H9 (cell line): Measurements from ENCODE around the gene DUSP23. TPM values are rescaled to one million over a fixed set of nuclear protein-coding genes. Genes with fewer than 3 reads are reported as not detected.
A peak's percentile ranks its signal among the peaks of the same experiment; 100 is the strongest.

Source experiments
- DNase-seq: peaks from one replicate; pipeline ENCODE4 v3.0.0-alpha.2; 2017
- H2AFZ ChIP-seq: one replicate; pipeline ENCODE4 v1.6.1; 2013; ENCODE audit warnings: mild to moderate bottlenecking, low read length, control low read depth, moderate library complexity
- H2AK5ac ChIP-seq: 2 replicates; pipeline ENCODE4 v1.6.1; 2013; ENCODE audit warnings: low read length, control low read depth, mixed read lengths; ENCODE audit not compliant: insufficient read length
- H2BK120ac ChIP-seq: one replicate; pipeline ENCODE4 v1.6.1; 2013; ENCODE audit warnings: low read depth, mild to moderate bottlenecking, low read length, control low read depth, inconsistent platforms; ENCODE audit not compliant: poor library complexity, severe bottlenecking
- H2BK12ac ChIP-seq: 2 replicates; pipeline ENCODE4 v1.6.1; 2013; ENCODE audit warnings: low read length, control low read depth, mixed read lengths, low read depth; ENCODE audit not compliant: insufficient read length
- H2BK15ac ChIP-seq: 2 replicates; pipeline ENCODE4 v1.6.1; 2013; ENCODE audit warnings: low read depth, low read length, control low read depth
- H2BK20ac ChIP-seq: one replicate; pipeline ENCODE4 v1.6.1; 2013; ENCODE audit warnings: low read depth, mild to moderate bottlenecking, low read length, control low read depth, inconsistent platforms; ENCODE audit not compliant: poor library complexity, severe bottlenecking
- H2BK5ac ChIP-seq: 2 replicates; pipeline ENCODE4 v1.6.1; 2013; ENCODE audit warnings: low read length, control low read depth, mixed read lengths; ENCODE audit not compliant: insufficient read length
- H3K14ac ChIP-seq: 2 replicates; pipeline ENCODE4 v1.6.1; 2013; ENCODE audit warnings: low read length, control low read depth; ENCODE audit not compliant: insufficient read depth
- H3K18ac ChIP-seq: 2 replicates; pipeline ENCODE4 v1.6.1; 2013; ENCODE audit warnings: low read depth, mild to moderate bottlenecking, mixed read lengths, low read length, control low read depth; ENCODE audit not compliant: insufficient read length
- H3K23ac ChIP-seq: 2 replicates; pipeline ENCODE4 v1.6.1; 2013; ENCODE audit warnings: low read length, control low read depth, mixed read lengths, low read depth; ENCODE audit not compliant: insufficient read length
- H3K23me2 ChIP-seq: 2 replicates; pipeline ENCODE4 v1.6.1; 2013; ENCODE audit warnings: low read depth, mild to moderate bottlenecking, mixed read lengths, low read length, control low read depth; ENCODE audit not compliant: insufficient read length, poor library complexity, severe bottlenecking
- H3K27ac ChIP-seq: 2 replicates; pipeline ENCODE4 v1.5.1; 2013; ENCODE audit warnings: low read length, control low read depth, mixed read lengths, low read depth; ENCODE audit not compliant: insufficient read length
- H3K27me3 ChIP-seq: 2 replicates; pipeline ENCODE4 v1.6.1; 2013; ENCODE audit warnings: low read length, control low read depth, inconsistent platforms; ENCODE audit not compliant: insufficient read depth
- H3K4ac ChIP-seq: 2 replicates; pipeline ENCODE4 v1.6.1; 2013; ENCODE audit warnings: low read depth, mild to moderate bottlenecking, control low read depth, inconsistent platforms, low read length, moderate library complexity
- H3K4me1 ChIP-seq: 2 replicates; pipeline ENCODE4 v1.6.1; 2013; ENCODE audit warnings: low read length, control low read depth, inconsistent platforms; ENCODE audit not compliant: insufficient read depth
- H3K4me2 ChIP-seq: 2 replicates; pipeline ENCODE4 v1.6.1; 2013; ENCODE audit warnings: low read length, control low read depth, mixed read lengths; ENCODE audit not compliant: insufficient read length, insufficient read depth
- H3K56ac ChIP-seq: 2 replicates; pipeline ENCODE4 v1.6.1; 2013; ENCODE audit warnings: low read depth, mild to moderate bottlenecking, mixed read lengths, low read length, control low read depth; ENCODE audit not compliant: insufficient read length
- H3K79me1 ChIP-seq: 2 replicates; pipeline ENCODE4 v1.6.1; 2013; ENCODE audit warnings: low read depth, mild to moderate bottlenecking, moderate library complexity, low read length, control low read depth, inconsistent platforms; ENCODE audit not compliant: insufficient read depth, poor library complexity, severe bottlenecking
- H3K79me2 ChIP-seq: 2 replicates; pipeline ENCODE4 v1.6.1; 2013; ENCODE audit warnings: low read length, control low read depth, inconsistent platforms; ENCODE audit not compliant: insufficient read depth
- H3K9ac ChIP-seq: 2 replicates; pipeline ENCODE4 v1.6.1; 2013; ENCODE audit warnings: low read length, control low read depth, mixed read lengths; ENCODE audit not compliant: insufficient read length; ENCODE audit errors: extremely low read depth
- H3K9me3 ChIP-seq: one replicate; pipeline ENCODE4 v1.6.1; 2013; ENCODE audit warnings: low read depth, low read length, inconsistent platforms; ENCODE audit not compliant: control insufficient read depth
- H3T11ph ChIP-seq: one replicate; pipeline ENCODE4 v1.6.1; 2013; ENCODE audit warnings: mild to moderate bottlenecking, low read length, control low read depth, inconsistent platforms
- H4K20me1 ChIP-seq: one replicate; pipeline ENCODE4 v1.6.1; 2013; ENCODE audit not compliant: control insufficient read depth, insufficient read length, insufficient read depth
- H4K5ac ChIP-seq: 2 replicates; pipeline ENCODE4 v1.6.1; 2013; ENCODE audit warnings: low read depth, mild to moderate bottlenecking, mixed read lengths, low read length, control low read depth; ENCODE audit not compliant: insufficient read length
- H4K8ac ChIP-seq: replicated peaks from 2 replicates; pipeline ENCODE4 v1.6.1; 2013; ENCODE audit warnings: low read length, control low read depth, mixed read lengths, low read depth; ENCODE audit not compliant: insufficient read length
- H4K91ac ChIP-seq: 2 replicates; pipeline ENCODE4 v1.6.1; 2013; ENCODE audit warnings: low read depth, mild to moderate bottlenecking, moderate library complexity, mixed read lengths, low read length, control low read depth; ENCODE audit not compliant: insufficient read length
- H3K27ac Mint-ChIP-seq, 3 experiments: 2 replicates in 2 of 3; 3 replicates in 1 of 3; pipeline ENCODE4 v1.8.0; 2020 to 2021; ENCODE audit warnings: mixed read lengths in 3 of 3, mild to moderate bottlenecking in 1 of 3, moderate library complexity in 1 of 3
- H3K27me3 Mint-ChIP-seq: 2 replicates; pipeline ENCODE4 v1.8.0; 2021; ENCODE audit warnings: low read depth, mild to moderate bottlenecking, moderate library complexity, mixed read lengths
- H3K36me3 Mint-ChIP-seq, 3 experiments: 2 replicates in 2 of 3; 3 replicates in 1 of 3; pipeline ENCODE4 v1.8.0; 2020 to 2021; ENCODE audit warnings: low read depth in 3 of 3, mixed read lengths in 3 of 3; ENCODE audit not compliant: insufficient read depth in 1 of 3
- H3K4me1 Mint-ChIP-seq, 2 experiments: 2 replicates each; pipeline ENCODE4 v1.8.0; 2020; ENCODE audit warnings: mixed read lengths in 2 of 2
- H3K4me3 Mint-ChIP-seq, 2 experiments: 2 replicates in 1 of 2; 3 replicates in 1 of 2; pipeline ENCODE4 v1.8.0; 2020 to 2021; ENCODE audit warnings: mild to moderate bottlenecking in 2 of 2, mixed read lengths in 2 of 2, moderate library complexity in 1 of 2
- H3K9me3 Mint-ChIP-seq, 2 experiments: 2 replicates in 1 of 2; 3 replicates in 1 of 2; pipeline ENCODE4 v1.8.0; 2020; ENCODE audit warnings: mild to moderate bottlenecking in 2 of 2, mixed read lengths in 2 of 2, moderate library complexity in 1 of 2
- WGBS: extraction: QIAGEN DNeasy Blood & Tissue Kit; methylation state at CpG from one replicate; pipeline ENCODE4 v1.1.7; 2013; ENCODE audit warnings: missing lambda C conversion rate, low lambda C conversion rate, mixed read lengths; ENCODE audit not compliant: insufficient read length; ENCODE audit errors: extremely low coverage; 5-methylcytosine and 5-hydroxymethylcytosine counted together
- total RNA-seq: library from RNA; stranded (reverse); gene quantifications from 2 replicates; pipeline ENCODE4 v1.2.1, GENCODE V29; 2021
- TF ChIP-seq, protein P1 (sequence below): fragments of 200-600 bp; sonication (generic); conservative IDR thresholded peaks from 3 replicates; pipeline ENCODE4 v1.8.0; 2021; ENCODE audit warnings: antibody characterized with exemption, mild to moderate bottlenecking

DUSP23 gene
- total RNA-seq, 1 experiment from 2014 or later: 25.0 TPM

GRCh38 chr1:159826441-159827101 lies 45.8 kb downstream of the DUSP23 start, which contains the start of gene SLAMF8:
SLAMF8 (plus strand) TSS chr1:159826873; CDS start chr1:159826899, 26 bp downstream.
- no peak within 1 kb of the TSS for H3K4me3 Mint-ChIP-seq
- H3K79me1 ChIP-seq: no peaks in the 10 kb centered on the region
- H3K18ac ChIP-seq: no peak within 1 kb of the TSS
- H4K20me1 ChIP-seq: no peaks in the 10 kb centered on the region
- no peak within 1 kb of the TSS for H4K8ac ChIP-seq
- no peaks in the 10 kb centered on the region for H3K36me3 Mint-ChIP-seq
- H3K4me1 Mint-ChIP-seq: peaks cover 17 to 20% of the 10 kb centered on the region in 2 experiments
- no peak within 1 kb of the TSS for H2AFZ ChIP-seq
- H3K14ac ChIP-seq: no peak within 1 kb of the TSS
- H3K4me1 ChIP-seq: no peaks in the 10 kb centered on the region
- H4K5ac ChIP-seq: no peak within 1 kb of the TSS
- no peak within 1 kb of the TSS for H2BK20ac ChIP-seq
- no peak within 1 kb of the TSS for H3K4me2 ChIP-seq
- H3K23ac ChIP-seq: no peak within 1 kb of the TSS
- DNase-seq: no peak
- no peaks in the 10 kb centered on the region for H3K27me3 ChIP-seq
- TF ChIP-seq, protein P1, sequence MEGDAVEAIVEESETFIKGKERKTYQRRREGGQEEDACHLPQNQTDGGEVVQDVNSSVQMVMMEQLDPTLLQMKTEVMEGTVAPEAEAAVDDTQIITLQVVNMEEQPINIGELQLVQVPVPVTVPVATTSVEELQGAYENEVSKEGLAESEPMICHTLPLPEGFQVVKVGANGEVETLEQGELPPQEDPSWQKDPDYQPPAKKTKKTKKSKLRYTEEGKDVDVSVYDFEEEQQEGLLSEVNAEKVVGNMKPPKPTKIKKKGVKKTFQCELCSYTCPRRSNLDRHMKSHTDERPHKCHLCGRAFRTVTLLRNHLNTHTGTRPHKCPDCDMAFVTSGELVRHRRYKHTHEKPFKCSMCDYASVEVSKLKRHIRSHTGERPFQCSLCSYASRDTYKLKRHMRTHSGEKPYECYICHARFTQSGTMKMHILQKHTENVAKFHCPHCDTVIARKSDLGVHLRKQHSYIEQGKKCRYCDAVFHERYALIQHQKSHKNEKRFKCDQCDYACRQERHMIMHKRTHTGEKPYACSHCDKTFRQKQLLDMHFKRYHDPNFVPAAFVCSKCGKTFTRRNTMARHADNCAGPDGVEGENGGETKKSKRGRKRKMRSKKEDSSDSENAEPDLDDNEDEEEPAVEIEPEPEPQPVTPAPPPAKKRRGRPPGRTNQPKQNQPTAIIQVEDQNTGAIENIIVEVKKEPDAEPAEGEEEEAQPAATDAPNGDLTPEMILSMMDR: no peak
- no peak within 1 kb of the TSS for H2BK12ac ChIP-seq
- H3K56ac ChIP-seq: no peak within 1 kb of the TSS
- no peaks in the 10 kb centered on the region for H3K79me2 ChIP-seq
- no peak within 1 kb of the TSS for H4K91ac ChIP-seq
- H3K27ac Mint-ChIP-seq: peak within 1 kb of the TSS in 1 of 3 experiments; percentile 56; a peak in 3 of 7 replicates
- H3K23me2 ChIP-seq: no peaks in the 10 kb centered on the region
- H3K27me3 Mint-ChIP-seq: peaks cover 49% of the 10 kb centered on the region
- no peak within 1 kb of the TSS for H3K4ac ChIP-seq
- no peak within 1 kb of the TSS for H2BK120ac ChIP-seq
- H2BK5ac ChIP-seq: no peak within 1 kb of the TSS
- H3T11ph ChIP-seq: no peak within 1 kb of the TSS
- no peaks in the 10 kb centered on the region for H3K9me3 ChIP-seq
- no peak within 1 kb of the TSS for H2AK5ac ChIP-seq
- H3K9me3 Mint-ChIP-seq: no peaks in the 10 kb centered on the region
- no peak within 1 kb of the TSS for H2BK15ac ChIP-seq
- H3K9ac ChIP-seq: no peak within 1 kb of the TSS
- no CpG with 5 or more reads among the region's 11 CpGs for WGBS
- no peak within 1 kb of the TSS for H3K27ac ChIP-seq
